Putamen (tissue), 1 donor: ENCODE measurements around the gene INS.
"Not testable (repeated sequence)": the region's sequence is repeated elsewhere in the genome, so short reads cannot be mapped to it uniquely, and the experiment has no call there.

Source experiments
- DNase-seq: peaks from one replicate; pipeline ENCODE4 v3.0.0-alpha.2; 2016; ENCODE audit warnings: low spot score

INS gene

GRCh38 chr11:2180789-2181370 lies 19.9 kb upstream of the INS start:
- no peak for DNase-seq

DNA sequence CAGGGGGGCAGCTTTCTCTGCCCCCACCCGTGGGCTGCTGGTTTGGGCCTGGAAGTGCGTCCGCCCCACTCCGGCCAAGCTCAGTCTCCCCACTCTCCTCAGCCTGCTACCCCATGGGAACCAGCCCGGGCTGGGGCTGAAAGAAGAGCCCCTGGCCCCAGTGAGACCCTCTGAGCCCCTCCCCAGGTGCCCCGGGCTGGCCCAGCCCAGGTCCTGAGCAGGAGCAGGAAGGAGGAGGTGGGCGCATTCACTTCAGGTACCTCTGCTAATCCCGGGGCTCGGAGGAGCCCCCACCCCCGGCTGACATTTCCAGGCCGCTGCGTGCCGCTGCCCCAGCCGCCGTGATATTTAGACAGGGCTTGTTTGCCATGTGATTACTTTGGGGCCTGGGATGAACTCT lies 19.3 kb upstream of the INS start:
- no peak for DNase-seq

DNA sequence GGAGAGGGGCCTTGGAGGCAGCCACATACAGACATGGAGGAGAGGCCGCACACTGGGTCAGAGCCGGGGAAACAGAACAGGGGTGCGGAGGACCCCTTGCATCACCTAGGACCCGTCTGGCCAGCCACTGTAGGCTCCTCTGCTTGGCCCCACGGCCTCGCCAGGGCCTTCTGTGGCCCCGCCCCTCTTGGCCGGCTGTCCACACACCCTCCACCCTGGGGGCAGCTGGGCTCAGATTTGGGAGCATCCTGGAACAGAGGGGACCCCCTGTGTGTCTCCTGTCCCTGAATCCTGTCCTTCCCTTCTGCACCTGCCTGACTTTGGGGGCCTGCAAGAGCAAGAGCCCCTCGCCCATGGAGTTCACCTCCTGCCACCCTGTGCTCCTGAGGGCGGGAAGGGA lies 18.5 kb upstream of the INS start:
- no peak for DNase-seq

- no peak for DNase-seq
These were observed 18.0 kb upstream of the INS start for GRCh38 chr11:2178906-2179494.

DNA sequence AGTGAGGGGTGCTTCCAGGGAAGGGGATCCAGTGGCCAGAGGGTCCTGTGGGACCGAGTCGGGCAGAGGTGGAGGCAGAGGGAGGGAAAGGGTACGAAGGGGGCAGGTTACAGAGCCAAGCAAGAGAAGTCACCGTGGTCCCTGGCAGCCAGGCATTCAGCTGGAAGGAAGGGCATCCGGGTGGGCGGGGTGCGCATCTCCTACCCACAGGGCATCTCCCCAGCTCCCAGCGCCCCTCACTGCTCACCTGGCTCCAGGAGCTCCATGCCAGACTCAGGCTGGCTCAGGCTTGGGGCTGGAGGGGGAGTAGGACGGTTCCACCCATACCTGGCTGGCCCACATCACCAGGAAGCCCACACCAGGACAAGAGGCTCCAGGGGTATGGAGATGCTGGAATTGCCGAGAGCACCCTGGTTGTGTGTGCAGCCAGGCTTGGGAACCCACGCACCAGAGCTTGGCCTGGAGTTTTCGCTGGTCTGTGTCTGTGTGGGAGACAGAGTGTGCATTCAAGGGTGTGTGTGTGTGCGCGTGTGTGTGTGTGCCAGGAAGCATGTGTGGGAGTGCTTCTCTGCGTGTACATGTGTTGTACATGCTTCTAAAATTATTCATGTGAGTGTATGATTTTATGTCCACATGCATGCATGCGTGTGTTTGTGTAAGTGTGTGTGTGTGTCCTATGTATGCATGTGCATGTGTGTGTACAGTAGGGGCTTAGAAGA lies 17.2 kb upstream of the INS start:
- DNase-seq: not testable (repeated sequence)

DNA sequence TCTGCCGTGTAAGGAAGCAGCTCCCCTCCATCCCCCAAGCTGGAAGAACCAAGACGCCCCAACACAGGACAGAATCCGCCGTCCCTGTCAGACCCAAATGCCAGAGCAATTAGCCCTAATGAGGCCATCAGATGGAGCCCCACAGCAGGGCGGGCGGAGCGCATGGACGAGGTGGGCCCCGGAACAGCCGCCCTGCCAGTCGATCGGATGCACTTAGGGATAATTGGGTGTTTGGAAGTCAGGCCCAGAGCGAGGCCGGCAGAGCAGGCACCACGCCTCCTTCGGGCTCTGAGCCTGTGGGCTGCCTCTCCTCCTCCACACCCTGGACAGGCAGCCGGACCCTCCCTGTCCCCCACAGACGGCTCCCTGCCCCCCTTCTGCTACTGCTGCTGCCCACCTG lies 16.1 kb upstream of the INS start:
- DNase-seq: no peak

- DNase-seq: no peak
These were observed 15.4 kb upstream of the INS start for GRCh38 chr11:2176389-2176900.

DNA sequence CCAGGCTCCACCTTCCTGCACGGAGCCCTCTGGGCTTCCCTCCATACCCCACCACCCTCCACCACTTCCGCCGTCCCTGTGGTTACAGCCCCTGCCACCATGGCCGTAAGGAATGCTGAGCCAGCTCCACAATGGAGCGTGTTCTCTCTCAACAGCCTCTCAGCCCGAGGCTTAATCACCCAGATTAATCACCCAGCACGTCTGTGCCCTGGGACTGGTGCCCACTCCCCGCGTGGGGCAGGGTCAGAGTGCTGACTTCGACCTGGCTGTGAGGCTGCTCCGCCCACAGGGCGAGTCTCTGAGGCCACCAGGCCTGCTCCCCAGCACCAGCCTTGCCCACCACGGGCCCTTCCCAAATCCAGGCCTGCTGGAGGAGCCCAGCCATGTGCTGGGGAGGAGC lies 14.7 kb upstream of the INS start:
- DNase-seq: no peak

DNA sequence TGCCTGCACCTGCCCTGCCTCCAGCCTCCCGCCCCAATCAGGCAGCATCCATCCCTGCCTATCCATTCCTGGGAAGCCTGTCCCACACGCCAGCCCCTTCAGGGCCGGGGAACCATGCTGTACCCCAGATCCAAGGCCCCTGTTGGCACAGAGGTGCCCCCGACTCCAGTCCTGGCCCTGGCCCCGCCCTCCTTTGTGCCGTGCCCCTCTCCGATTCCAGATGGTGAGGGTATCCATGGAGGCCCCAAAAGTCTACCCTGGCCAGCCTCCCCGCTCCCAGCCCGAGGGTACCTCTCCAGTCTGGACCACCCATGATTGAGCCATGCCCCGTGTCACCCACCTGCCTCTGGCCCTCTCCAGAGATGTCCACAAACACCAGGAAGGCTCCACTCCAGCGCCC lies 13.4 kb upstream of the INS start:
- no peak for DNase-seq

DNA sequence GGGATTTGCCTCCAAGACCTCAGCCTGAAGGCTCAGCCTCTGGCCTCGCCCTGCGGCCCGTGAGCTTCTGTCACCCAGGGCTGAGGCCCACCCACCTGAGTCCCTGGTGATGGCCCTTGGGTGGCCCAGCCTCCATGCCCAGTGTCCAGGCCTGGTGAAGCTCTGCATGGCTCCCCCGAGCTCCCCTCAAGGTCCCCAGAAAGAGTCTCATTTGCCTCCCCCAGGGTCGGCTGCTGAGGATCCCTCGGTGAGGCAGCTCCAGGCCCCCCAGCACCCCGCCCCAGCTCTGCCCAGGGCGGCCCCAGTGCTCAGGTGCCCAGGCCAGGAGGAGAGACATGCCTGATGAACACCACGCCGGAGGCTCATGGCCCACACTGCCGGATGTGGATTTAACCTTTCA lies 12.8 kb upstream of the INS start:
- no peak for DNase-seq

GRCh38 chr11:2173150-2173693 lies 12.2 kb upstream of the INS start:
- no peak for DNase-seq

GRCh38 chr11:2172676-2173075 lies 11.7 kb upstream of the INS start:
- DNase-seq: no peak

GRCh38 chr11:2171591-2172003 lies 10.6 kb upstream of the INS start, which contains the start of gene TH:
TH (minus strand) TSS chr11:2171815; CDS start chr11:2171786, 29 bp downstream.
- no peak for DNase-seq

DNA sequence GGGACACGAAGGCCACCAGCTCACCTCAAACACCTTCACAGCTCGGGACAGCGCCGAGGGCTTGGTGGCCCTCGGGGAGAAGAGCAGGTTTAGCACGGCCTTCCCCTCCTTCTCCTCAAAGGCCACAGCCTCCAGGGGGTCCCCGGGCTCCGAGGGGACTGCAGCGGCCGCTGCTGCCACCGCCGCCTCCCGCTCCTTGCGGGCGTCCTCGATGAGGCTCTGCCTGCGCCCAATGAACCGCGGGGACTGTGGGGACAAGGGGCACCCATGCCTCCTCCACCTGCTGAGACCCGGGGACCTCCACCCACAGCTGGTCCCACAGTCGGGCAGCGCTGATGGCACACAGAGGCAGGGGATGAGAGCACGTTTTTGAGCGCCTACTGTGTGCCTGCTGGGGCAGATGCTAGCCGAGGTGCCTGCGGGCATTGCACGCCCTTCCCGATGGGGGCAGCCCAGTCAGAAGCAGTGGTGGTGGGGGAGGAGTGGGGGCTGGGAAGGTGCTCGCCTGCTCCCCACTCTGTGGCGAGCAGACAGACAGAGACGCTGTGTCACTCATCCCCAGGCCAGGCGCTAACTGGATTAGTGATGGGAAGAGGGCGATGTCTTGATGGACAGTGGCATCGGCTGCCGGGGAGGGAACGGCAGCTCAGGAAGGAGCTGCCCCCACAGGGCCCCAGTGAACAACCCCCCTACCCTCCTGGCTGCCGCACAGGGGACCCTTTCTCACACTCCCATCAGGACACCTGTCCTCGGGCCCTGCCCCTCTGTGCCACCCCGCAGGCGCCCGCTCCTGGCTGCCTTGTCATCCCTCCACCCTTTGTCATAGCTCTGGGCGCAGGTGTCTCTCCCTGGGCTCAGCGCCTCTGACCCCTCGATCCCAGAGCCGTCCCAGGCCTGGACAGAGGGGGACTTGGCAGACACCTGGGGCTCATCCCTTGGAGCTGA lies 8.9 kb upstream of the INS start:
- no peak for DNase-seq

- DNase-seq: no peak
These were observed 8.0 kb upstream of the INS start for GRCh38 chr11:2169005-2169378.

DNA sequence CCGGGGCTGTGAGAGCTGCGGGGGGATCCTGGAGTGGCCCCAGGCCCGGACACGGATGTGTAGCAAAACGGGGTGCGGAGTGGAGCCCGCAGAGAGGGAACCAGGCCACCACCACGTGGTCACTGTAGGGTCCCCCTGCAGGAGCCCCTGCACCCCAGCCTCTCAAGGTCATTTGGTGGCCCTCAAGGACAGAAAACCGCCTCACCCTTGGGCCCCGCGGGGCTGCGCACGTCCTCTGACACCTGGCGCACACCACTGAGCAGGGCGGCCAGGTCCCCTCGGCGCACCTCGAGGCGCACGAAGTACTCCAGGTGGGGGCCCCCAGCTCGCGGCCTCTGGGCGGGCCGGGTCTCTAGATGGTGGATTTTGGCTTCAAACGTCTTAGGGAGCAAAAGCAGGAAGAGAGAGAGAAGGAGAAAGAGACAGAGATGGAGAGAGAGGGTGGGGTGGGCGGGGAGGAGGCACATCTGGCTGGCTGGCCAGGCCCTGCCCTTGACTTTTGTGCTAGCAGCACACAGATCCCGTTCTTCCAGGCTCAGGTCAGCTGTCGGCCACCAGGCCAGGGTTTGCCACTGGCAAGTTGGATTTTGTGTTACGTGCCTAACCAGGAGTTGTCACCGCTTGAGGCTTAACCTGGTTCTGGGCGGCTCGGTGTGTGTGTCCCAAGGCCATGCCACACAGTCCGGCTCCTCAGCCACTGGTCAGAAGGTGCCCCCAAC lies 7.4 kb upstream of the INS start:
- DNase-seq: no peak

DNA sequence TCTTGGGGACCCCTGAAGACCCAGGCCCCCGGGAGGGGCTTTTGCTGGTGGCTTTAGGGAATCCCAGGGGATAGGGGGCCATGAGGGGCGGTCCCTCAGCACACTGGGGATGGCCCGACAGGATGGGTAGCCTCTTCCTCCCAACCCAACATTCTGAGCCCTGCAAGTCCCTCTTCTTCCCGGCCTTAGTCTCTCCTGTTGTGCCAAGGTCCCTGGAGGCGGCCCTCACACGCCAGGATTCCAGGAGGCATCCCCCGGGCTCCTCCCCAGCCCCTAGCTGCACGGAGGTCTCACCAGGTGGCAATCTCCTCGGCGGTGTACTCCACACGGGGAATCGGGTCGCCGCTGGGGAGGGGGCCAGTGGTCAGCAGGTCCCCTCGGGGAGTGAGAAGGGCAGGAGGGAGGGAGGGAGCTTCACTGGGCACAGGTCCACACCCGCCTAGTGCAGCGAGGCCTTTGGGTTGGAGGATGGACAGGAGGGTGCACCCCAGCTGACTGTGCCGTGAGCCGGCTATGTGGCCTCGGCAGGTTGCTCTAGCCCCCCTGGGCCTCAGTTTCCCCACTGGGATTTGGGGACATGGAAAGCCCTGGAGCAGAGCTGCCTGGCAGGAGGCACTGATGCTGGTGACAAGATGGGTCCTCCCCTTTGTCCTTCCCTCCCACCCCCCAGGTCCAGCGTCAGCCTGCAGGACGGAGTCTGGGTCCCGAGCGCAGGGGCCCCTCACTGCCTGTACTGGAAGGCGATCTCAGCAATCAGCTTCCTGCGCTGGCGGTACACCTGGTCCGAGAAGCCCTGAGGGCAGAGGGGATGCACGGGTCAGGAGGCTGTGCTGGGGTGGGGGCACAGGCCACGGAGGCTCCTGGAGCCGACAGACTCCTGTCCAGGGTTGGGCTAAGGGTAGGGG lies 6.4 kb upstream of the INS start:
- no peak for DNase-seq

DNA sequence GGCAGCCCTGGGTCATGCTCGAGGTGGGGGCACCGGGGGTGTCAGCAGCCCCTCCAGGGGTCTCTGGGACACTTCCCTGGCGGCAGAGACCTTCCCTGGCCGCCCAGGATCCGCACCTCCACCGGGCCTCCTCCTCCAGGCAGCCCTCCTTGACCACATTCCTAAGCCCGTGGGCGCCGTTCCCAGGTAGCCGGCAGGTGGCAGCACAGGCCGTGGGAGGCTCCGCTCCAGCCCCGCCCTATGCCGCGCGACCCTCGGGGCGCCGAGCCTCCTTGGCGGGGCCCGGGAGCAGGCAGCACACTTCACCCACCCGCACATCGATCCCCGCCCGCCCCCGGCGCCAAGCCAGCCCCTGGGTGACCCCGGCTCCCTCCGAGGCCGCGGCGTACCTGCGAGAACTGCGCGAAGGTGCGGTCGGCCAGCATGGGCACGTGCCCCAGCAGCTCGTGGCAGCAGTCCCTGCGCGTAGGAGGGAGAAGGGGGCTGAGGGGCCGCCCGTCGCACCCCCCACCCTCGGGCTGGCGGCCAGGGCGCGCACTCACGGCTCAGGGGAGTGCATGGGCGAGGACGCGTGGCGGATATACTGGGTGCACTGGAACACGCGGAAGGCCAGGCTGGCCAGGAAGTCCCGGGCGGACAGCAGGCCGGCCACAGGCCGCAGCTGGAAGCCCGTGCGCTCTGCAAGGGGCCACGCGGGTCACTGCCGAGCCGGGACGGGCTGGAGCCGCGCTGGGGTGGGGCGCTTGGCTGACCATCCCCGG lies 5.3 kb upstream of the INS start:
- no peak for DNase-seq

DNA sequence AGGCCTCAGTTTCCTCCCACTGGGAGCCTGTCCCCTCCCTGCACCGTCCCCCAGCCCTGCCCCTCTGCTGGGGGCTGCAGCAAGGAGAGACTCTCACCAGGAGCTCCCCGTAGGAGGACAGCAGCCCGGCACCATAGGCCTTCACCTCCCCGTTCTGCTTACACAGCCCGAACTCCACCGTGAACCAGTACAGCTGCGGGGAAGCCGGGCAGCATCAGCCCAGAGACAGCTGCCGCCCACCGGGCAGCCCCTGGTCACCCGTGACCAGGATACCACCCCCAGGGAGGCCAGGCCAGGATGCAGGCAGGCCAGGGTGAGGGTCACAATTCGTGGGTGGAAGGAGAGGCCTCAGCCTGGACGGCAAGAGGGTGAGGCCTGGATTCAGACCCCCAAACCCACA lies 4.6 kb upstream of the INS start:
- DNase-seq: no peak
